ENCODE measurements around the gene RUFY4.

RUFY4 gene

DNA sequence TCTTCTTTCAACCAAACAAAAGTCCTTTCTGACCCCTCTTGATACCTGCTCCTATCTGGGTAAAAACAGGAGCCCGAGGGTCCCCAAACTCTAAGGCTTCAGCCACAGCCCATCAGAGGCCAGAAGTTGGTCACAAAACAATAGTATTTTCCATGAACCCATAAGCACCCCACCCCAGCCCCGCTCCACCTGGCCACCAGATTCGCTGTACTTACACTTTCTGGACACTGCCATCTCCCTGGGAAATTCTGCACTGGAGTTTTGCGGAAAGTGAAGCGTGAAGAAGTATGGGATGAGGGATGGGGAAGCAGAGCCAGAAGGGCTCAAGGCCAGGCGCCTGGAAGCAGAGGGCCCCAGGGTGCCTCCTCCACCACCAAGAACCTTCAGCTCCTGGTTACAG lies 5.2 kb upstream of the RUFY4 start:
- no peak for DNase-seq

DNA sequence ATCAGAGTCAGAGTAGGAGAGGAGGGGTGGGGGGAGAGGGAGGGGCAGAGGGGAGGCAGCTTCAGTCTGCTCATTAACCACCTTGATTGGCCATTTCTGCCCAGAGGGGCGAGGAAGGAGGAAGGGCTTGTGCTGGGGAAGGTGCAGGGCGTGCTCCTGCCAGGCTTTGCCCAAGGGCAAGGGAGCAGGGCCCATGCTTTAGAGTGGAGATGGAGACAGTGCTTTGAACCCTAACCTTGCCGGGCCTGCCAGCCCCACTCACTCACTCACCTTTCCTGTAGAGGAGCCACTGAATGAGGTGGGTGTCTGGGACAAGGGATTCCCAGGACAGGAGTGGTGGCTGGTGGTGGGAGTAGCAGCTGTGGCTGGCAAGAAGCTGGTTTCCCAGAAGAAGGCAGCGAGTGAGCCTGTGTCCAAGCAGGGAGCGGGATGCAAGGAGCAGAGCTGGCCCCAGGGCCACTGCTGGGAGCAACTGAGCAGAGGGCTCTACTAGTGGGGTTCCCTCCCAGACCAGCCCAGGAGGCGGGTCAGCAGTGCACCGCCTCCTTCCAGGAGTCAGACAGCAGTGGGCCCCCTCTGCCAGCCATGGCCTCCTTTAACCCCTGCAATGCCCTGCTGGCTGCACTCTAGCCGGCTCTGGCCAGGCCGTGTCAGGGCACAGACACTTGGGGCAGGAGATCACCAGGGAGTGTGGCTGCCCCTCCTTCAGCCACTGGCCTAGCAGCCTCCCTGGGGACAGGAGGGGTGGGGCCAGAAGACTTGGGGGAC lies 3.6 kb upstream of the RUFY4 start:
- no peak for DNase-seq

DNA sequence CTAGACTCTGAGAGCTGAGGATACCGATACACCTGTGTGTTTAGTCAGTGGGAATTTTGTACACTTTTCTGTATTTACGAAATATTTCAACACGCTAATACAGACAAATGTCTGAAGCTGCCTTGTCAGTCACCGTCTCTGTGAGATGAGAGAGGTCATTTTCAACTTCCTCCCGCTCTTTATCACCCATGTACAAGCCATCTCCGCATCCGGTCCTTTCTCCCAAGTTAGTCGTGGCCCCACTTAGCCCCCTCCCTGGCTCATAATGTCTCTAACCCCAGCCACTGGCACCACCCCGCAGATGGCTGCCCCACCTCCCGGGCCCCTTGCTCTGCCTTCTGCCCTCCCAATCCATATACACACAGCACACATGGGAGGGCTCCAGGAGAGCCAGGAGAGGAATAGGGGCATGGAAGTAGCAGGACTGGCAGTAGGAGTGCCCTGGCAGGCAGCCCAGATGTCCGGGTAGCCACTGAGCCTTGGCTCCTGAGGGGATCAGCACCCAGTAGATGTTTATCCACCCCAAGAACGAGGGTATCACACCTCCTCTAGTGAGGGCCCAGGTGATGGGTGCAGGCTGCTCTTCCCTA lies 2.0 kb upstream of the RUFY4 start:
- DNase-seq: no peak

DNA sequence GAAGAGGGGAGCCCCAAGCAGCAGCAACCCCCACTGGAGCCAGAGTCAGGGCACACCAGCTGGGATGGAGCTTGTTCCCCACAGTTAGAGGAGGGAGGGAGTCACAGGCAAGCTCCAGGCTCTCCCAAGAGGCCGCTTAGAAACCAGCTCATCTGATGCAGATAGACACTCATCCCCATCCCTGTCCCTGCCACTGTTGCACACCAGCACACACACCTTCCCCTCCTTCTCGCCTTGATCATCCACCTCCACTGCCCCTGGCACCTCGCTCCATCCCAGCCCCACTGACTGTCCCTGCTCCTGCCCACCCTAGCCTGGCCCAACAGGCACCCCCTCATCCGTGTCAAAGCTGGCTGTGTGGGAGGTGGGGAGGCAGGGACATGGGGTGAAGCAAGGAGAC lies 1.5 kb upstream of the RUFY4 start:
- DNase-seq: peak; percentile 12

DNA sequence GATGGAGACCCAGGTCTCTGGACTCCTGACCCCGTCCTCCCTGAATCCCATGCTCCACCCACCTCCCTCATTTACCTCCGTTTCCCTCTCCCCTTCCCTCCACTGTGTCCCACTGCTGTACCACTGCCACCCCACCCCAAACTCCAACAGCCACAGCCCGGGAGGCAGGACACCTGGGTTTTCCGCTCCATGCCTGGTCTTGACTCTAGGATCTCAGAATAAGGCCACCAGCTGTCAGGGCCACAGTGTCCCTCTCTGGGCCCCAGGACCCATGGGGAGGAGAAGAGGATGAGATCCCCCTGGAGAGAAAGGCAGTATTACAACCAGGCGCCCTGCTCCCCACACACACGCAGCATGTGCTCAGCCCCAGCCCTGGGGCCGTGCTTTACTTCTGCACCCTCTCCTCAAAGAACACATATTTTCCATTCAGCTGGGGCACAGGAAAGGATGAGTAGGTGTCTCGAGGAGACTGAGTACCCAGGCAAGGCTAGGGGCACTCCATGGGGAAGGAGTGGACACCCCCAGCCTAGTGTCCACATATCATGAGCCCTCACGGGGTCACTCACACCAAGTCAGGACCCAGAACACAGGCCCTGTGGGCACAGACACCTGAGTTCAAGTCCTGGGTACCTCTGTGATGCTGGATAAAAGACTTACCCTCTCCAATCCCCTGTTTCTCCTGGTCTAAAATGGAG lies 700 bp downstream of the RUFY4 start:
- DNase-seq: no peak

DNA sequence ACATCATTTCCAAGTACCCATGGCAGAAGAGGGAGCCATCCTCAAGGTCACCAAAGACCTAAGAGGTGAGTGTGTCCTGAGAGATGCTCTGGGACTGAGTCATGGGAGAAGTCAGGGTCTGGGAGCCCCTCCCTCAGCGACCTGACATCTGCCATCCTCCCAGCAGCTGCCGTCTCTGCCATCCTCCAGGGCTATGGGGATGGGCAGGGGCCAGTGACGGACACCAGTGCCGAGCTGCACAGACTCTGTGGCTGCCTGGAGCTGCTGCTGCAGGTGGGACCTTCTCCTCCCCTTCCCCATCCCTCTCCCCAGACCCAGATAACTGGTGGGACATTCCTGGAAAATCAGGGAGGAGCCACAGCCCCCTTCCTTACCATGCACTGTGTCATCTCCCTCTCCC lies 1.5 kb downstream of the RUFY4 start:
- DNase-seq: no peak

DNA sequence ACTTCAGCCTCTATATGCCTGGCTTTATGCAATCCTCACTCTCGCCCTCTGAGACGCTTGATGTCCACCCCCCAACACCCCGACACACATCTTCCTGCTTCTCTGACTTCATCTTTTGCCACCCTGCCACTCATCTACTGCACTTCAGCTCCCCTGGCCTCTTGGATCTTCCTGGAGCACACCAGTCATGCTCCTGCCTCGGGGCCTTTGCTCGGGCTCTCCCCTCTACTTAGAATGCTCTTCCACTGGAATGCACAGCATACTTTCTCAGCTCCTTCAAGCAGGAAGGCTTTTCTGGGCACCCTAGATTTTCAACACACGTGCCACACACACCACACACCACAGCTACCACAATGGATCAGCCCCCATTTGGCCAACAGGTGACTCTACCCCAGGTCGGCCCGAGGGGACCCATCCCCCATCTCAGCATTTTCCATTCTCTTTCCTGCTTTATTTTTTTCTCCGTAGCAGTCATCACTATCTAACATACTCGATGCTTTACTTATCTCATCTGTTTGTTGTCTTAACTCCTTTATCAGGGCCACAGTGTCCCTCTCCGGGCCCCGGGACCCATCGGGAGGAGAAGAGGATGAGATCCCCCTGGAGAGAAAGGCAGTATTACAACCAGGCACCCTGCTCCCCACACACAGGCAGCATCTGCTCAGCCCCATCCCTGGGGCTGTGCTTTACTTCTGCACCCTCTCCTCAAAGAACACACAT lies 2.3 kb downstream of the RUFY4 start:
- no peak for DNase-seq

DNA sequence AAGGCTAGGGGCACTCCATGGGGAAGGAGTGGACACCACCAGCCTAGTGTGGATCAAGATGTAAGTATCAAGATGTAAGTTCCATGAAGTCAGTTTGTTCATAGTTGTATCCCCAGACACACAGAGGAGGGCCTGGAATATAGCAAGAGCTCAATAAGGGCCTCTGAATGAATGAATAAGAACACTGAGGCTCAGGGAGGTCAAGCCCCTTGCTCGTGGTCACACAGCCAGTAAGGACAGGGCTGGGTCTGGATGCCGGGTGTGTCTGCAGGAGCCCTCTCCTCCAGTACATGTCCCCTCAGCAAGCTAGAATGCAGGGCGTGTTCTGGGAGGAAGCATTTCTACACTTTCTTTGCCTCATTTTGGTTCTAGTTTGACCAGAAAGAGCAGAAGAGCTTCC lies 2.9 kb downstream of the RUFY4 start:
- DNase-seq: no peak

DNA sequence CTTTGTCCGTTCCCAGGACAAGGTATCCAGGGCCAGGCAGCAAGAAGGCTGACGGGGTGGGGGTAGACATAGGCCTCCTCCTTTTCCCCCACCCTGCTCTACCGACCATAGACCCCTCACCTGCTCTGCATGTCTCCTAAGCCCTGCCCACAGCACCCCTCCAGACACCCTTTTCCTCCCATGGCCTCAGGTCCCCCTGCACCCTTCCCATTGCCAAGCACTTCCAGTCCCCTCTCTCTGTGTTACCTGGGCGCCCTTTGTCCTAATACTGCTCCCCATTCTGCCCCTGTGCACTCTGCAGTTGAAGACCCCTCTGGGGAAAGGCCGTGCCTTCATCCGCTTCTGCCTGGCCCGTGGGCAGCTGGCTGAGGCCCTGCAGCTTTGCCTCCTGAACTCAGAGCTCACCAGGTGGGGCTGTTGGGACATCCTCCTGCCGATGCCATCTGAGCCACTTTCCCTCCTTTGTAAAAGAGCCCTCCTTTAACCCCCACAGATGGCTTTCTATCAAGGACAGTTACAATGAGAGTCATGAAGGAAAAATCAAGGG lies 3.5 kb downstream of the RUFY4 start:
- DNase-seq: no peak

DNA sequence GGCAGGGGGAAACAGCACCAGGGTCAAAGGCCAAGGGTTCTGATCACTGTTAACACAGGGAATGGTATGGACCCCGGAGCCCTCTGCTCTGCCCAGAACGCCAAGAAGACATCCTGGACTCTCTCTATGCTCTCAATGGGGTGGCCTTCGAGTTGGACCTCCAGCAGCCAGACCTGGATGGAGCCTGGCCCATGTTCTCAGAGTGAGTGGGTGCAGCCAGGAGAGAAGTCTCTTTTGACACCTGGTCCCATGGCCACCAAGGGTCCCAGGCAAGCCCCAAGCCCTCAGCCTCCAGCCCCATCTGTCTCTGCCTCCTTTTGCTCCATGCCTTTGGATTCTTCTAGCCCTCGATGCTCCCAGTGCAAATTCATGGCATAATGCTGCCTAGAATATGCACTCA lies 4.1 kb downstream of the RUFY4 start:
- no peak for DNase-seq

DNA sequence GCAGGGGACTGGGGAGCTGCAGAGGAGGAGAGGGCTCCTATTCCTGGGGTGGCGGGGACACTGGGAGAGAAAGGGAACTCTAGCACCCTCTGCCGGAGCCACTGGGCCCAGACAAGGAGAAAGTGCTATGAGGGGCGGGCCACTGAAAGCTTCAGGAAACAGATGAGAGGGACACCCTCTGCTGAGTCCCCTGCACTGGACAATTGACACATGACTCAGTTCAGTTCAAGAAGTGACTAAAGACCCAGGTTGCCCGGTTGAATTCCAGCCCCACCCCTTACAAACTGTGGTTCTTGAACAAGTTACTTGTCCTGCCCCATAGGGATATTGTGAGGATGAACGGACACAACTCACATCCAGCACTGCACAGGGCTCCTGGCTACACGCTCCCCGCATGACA lies 5.0 kb downstream of the RUFY4 start:
- DNase-seq: no peak

DNA sequence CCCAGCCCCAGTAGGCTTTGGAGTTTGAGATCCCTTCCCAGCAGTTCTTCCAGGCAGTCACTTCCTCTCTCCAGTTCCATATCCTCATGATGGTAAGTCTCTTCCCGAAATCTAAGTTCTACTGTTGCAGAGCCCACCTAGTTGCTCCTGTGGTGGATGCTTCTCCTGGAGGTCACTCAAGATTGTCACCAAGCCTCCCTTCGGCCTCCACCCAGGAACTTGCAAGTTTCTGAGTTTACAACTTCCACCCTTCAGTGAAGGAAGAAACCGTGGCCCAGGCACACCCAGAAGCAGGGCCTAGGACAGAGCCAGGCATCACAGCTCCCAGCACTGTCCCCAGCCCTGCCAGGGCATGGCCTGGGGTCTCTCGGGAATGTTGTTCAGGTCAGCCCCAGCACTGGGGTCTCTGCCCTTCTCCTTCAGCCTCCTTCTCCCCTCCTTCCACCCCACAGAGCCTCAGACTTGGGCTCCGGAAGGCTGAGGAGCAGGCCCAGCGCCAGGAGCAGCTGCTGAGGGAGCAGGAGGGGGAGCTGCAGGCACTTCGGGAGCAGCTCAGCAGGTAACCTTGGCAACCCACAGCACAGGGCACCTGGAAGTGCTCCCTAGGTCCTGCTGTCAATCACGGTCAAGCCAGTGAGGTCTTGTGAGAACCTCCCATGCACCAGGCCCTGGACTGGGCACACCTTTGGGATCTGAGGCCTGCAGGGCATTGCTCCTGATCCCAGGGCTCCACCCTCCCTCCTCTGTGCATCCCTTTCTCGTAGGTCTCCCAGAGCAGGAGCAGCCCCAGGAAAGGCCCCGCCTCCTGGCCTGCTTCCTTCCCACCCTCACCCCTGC lies 7.1 kb downstream of the RUFY4 start:
- DNase-seq: no peak

DNA sequence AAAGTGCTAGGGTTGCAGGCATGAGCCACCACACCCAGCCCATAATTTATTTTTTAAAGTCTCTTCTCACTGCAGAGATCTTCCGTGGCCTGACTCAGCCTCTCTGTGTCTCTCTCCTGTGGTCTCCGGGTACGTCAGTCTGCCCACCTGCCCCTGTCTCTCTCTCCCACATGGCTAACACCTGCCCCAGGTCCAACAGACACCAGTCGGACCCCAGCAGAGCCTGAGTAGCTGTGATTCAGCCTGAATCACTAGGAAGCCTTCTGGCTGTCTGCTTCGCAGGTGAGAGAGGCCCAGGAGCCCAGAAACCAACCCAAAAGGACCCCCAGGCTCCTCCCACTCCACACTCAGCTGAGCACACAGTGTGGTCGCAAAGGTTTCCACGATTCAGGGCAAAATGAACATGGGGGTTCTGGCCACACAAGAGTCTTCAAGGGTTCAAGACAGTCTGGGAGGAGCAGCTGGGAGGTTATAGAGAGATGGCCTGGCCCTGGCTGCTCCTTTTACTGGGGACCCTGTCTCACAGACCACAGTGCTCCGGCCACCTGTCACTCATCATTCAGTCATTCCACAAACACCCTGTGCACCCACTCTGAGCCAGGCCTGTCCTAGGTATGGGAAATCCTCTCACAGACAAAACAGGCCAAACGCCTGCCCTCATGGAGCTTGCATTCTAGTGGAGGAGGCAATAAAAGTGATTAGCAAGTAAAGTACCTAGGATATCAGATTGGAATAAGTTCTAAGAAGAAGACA lies 8.6 kb downstream of the RUFY4 start:
- no peak for DNase-seq

DNA sequence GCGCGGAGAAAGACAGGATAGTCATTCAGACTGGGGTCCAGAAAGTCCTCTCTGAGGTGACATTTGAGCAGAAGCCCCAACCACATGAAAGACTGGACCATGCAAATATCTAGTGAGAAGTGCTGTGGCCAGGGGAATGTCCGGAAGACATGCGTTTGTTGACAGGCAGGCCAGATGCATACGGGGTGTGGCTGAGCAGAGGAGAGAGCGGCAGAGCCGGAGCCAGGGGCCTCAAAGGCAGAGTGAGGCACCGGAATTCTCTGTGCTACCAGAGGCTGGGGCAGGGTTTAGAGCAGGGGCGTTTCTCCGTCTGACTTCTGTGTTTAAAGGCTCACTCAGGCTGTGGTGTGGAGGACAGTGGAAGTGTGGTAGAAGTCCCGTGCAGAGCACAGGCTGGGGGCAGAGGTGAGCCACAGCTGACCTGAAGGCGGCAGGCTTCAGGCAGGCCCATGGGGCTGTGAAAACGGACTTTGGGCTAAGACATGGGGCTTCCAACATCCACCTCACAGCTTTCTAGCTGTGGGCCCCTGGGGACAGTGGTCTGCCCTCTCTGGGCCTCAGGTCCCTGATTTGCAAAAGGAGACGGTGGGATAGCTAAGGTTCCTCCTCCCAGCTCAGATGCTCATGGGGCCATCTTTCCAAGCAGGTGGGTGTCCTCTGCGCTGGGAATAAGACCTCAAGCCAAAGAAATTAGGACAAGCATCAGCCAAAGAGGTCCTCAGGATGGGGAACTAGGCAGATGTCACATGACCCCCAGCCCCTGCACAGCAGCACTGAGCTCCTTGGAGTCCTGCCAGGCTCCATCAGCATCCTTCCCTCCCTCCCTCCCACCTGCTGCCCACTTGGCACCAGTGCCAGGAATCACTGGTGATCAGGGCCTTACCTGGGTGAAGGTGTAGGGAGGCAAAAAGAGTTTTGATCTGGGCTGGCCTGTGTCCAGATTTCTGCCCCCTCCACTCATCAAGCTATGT lies 11.2 kb downstream of the RUFY4 start:
- DNase-seq: peak; percentile 57

DNA sequence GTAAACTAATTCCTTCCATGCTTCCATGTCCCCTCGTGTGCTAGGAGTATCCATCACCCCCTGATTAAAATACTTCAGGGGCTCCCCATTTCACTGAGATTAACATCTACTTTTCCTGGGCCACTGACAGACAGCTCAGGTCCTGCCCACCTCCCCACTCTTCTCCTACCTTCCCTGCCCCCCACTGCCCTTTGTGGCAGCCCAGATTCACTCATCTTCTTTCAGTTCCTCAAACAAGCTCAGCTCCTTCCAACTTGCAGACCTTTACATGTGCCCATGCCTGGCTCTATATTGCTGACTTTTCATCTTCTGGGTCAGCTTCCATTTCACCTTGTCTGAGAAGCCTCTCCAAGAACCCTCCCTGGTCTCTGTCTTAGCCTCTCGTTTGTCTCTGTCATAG lies 12.0 kb downstream of the RUFY4 start:
- no peak for DNase-seq

DNA sequence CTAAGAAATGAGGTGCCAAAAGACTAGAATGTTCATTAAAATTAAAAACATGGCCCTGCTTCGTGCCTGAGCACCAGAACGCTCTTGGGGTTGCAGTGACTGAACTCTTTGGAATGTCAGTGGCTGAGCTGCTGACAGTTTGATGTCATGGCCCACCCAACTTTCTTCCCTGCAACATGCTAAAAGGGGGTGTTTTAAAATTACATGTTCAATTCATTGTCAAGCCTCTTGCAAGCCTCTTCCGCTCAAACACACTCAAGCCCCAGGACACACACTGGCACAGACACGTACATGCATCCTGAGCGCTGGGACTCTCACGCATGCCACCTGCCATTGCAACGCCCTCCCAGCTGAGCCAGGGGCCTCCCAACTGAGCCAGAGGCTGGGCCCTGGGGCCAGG lies 12.6 kb downstream of the RUFY4 start:
- DNase-seq: peak; percentile 13

DNA sequence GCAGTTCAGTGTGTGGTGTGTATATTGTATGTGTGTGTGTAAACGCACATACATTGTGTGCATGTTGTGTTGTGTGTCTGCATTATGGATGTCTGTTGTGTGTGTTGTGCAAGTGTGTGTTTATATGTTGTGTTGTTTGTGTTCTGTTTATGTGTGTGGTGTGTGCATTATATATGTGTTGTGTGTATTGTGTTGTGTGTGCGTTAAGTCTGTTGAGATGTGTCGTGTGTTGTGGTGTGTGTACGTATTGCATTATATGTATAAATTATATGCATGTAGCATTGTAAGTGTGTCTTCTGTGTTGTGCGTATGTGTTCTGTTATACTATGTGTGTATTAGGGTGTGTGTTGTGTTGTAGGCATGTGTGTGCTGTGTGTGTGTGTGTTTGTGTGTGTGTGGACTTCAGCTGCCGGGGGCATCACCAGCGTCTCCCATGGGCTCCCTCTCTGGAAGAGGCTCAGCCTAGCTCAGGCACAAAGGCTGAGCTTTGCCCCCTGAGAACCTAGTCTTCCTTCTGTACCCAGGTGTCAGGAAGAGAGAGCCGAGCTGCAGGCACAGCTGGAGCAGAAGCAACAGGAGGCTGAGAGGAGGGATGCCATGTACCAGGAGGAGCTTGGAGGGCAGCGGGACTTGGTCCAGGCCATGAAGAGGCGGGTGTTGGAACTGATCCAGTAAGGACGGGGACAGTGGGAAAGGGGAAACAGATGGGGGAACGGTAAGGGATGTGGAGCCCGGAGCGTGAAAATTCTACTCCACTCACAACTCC lies 13.7 kb downstream of the RUFY4 start:
- no peak for DNase-seq

DNA sequence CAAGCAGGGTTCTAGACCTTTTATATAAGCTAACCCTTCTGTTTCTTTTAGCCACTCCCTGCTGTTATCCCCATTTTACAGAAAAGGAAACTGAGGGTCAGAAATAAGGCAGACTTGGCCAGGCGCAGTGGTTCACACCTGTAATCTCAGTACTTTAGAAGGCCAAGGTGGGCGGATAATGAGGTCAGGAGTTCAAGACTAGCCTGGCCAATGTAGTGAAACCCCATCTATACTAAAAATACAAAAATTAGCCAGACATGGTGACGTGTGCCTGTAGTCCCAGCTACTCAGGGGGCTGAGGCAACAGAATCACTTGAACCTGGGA lies 14.3 kb downstream of the RUFY4 start:
- DNase-seq: no peak

DNA sequence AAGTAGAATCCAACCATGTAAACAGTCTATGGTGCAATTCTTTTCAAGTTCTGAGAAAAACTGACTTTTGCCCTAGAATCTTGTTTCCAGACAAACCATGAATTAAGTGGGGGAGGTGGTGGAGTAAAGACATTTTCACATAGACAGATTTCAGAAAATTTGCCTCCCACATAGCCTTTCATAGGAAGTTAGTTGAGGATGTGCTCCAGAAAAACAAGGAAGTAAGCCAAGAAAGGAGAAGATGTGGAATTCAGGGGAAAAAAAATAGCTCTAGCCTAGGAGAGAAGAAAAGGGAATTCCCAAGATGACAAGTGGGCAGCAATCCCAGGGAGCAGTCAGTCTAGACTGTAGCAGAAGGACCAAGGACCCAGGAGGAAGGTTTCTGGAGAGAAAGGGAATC lies 17.4 kb downstream of the RUFY4 start:
- DNase-seq: no peak

DNA sequence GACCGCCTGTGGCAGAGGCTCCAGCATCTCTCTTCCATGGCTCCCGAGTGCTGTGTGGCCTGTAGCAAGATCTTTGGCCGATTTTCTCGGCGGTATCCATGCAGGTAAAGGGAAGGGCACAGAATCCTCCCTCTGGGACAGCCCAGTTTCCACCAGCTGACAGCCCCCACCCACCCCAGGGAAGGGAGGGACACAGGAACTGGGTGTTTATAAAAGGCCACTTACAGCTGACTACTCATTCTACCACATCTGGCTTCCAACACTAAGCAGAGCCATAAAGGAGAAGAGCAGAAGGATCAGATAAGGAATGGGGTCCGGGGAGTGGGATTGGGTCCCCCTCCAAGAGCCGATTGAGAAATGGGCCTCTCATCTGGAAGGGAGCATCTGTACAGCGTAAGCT lies 20.2 kb downstream of the RUFY4 start:
- DNase-seq: no peak
